Mesendoderm (in vitro differentiated cells): ENCODE data around the gene PIK3R6.

Source experiments
- DNase-seq: peaks from one replicate; pipeline ENCODE4 v3.0.0; 2013
- H2AK5ac ChIP-seq: 2 replicates; pipeline ENCODE4 v1.6.1; 2013; ENCODE audit warnings: low read length, inconsistent platforms
- H2BK120ac ChIP-seq: 2 replicates; pipeline ENCODE4 v1.6.1; 2013; ENCODE audit warnings: low read depth, mild to moderate bottlenecking, low read length, moderate library complexity, mixed read lengths
- H2BK15ac ChIP-seq: replicated peaks from 2 replicates; pipeline ENCODE4 v1.6.1; 2013; ENCODE audit warnings: low read depth, mild to moderate bottlenecking, moderate library complexity
- H2BK5ac ChIP-seq: 2 replicates; pipeline ENCODE4 v1.6.1; 2013; ENCODE audit warnings: low read length, inconsistent platforms
- H3K18ac ChIP-seq: 2 replicates; pipeline ENCODE4 v1.6.1; 2013; ENCODE audit warnings: mild to moderate bottlenecking, low read length, mixed read lengths
- H3K23ac ChIP-seq: one replicate; pipeline ENCODE4 v1.6.1; 2013; ENCODE audit warnings: low read length
- H3K27ac ChIP-seq: 2 replicates; pipeline ENCODE4 v1.5.1; 2013; ENCODE audit warnings: low read depth, mild to moderate bottlenecking, inconsistent platforms, low read length, moderate library complexity
- H3K27me3 ChIP-seq: 2 replicates; pipeline ENCODE4 v1.6.1; 2013; ENCODE audit warnings: low read length, control low read depth, mild to moderate bottlenecking, inconsistent platforms; ENCODE audit not compliant: insufficient read depth, poor library complexity
- H3K36me3 ChIP-seq: 2 replicates; pipeline ENCODE4 v1.6.1; 2013; ENCODE audit warnings: low read length, inconsistent platforms; ENCODE audit not compliant: control insufficient read depth, insufficient read depth
- H3K4ac ChIP-seq: one replicate; pipeline ENCODE4 v1.6.1; 2013; ENCODE audit warnings: low read depth, mild to moderate bottlenecking, low read length, moderate library complexity
- H3K4me1 ChIP-seq: 2 replicates; pipeline ENCODE4 v1.6.1; 2013; ENCODE audit warnings: low read depth, low read length, inconsistent platforms; ENCODE audit not compliant: control insufficient read depth
- H3K4me2 ChIP-seq: 2 replicates; pipeline ENCODE4 v1.6.1; 2013; ENCODE audit warnings: low read length
- H3K4me3 ChIP-seq: 2 replicates; pipeline ENCODE4 v1.5.1; 2013; ENCODE audit warnings: mild to moderate bottlenecking, low read length
- H3K56ac ChIP-seq: one replicate; pipeline ENCODE4 v1.6.1; 2013; ENCODE audit warnings: low read length
- H3K79me1 ChIP-seq: 2 replicates; pipeline ENCODE4 v1.6.1; 2013; ENCODE audit warnings: low read length, inconsistent platforms
- H3K79me2 ChIP-seq: 2 replicates; pipeline ENCODE4 v1.6.1; 2013; ENCODE audit warnings: mild to moderate bottlenecking, low read length; ENCODE audit not compliant: control insufficient read depth, insufficient read depth
- H3K9ac ChIP-seq: 2 replicates; pipeline ENCODE4 v1.6.1; 2013; ENCODE audit warnings: low read length, inconsistent platforms
- H4K5ac ChIP-seq: one replicate; pipeline ENCODE4 v1.6.1; 2013; ENCODE audit warnings: low read length
- H4K8ac ChIP-seq: one replicate; pipeline ENCODE4 v1.6.1; 2013; ENCODE audit warnings: low read depth, mild to moderate bottlenecking, control low read depth, low read length, moderate library complexity
- WGBS: extraction: QIAGEN DNeasy Blood & Tissue Kit; methylation state at CpG from one replicate; pipeline ENCODE4 v1.1.7; 2013; ENCODE audit warnings: low lambda C conversion rate, missing lambda C conversion rate; ENCODE audit not compliant: insufficient coverage; ENCODE audit errors: extremely low coverage; 5-methylcytosine and 5-hydroxymethylcytosine counted together

PIK3R6 gene

GRCh38 chr17:8912084-8912981, 44.9 kb upstream of the PIK3R6 start:
- Histone ChIP-seq H3K79me1 (no peaks in the 10 kb centered on the region), H3K27ac (no peak overlapping the region), H2BK120ac (no peak overlapping the region), H4K8ac (no peak overlapping the region), H2AK5ac (no peak overlapping the region), H3K4me3 (no peak overlapping the region), H3K9ac (no peak overlapping the region), H2BK15ac (no peak overlapping the region), H2BK5ac (no peak overlapping the region), H3K4ac (no peak overlapping the region), H3K4me1 (no peaks in the 10 kb centered on the region), H3K36me3 (no peaks in the 10 kb centered on the region), H3K23ac (no peak overlapping the region), H4K5ac (no peak overlapping the region), H3K27me3 (no peaks in the 10 kb centered on the region), H3K4me2 (no peak overlapping the region), H3K18ac (no peak overlapping the region), H3K79me2 (no peaks in the 10 kb centered on the region), H3K56ac (no peak overlapping the region)
- WGBS = no CpG with 5 or more reads among the region's 18 CpGs
- DNase-seq = no peak

GRCh38 chr17:8910969-8911604, 43.6 kb upstream of the PIK3R6 start:
- Histone ChIP-seq H3K27me3 (no peaks in the 10 kb centered on the region), H3K4me2 (no peak overlapping the region), H3K4me3 (no peak overlapping the region), H3K27ac (no peak overlapping the region), H3K23ac (no peak overlapping the region), H3K56ac (no peak overlapping the region), H2AK5ac (no peak overlapping the region), H2BK15ac (no peak overlapping the region), H4K5ac (no peak overlapping the region), H2BK120ac (no peak overlapping the region), H3K18ac (no peak overlapping the region), H3K9ac (no peak overlapping the region), H3K4ac (no peak overlapping the region), H3K36me3 (no peaks in the 10 kb centered on the region), H3K4me1 (no peaks in the 10 kb centered on the region), H3K79me2 (no peaks in the 10 kb centered on the region), H4K8ac (no peak overlapping the region), H3K79me1 (no peaks in the 10 kb centered on the region), H2BK5ac (no peak overlapping the region)
- DNase-seq = no peak
- no CpG with 5 or more reads among the region's 18 CpGs for WGBS

GRCh38 chr17:8909586-8910270, 42.3 kb upstream of the PIK3R6 start:
- Histone ChIP-seq H3K9ac (no peak overlapping the region), H3K4ac (no peak overlapping the region), H3K79me1 (no peaks in the 10 kb centered on the region), H2BK120ac (no peak overlapping the region), H3K18ac (no peak overlapping the region), H3K36me3 (no peaks in the 10 kb centered on the region), H4K8ac (no peak overlapping the region), H2BK5ac (no peak overlapping the region), H3K23ac (no peak overlapping the region), H3K27me3 (no peaks in the 10 kb centered on the region), H3K4me3 (no peak overlapping the region), H3K4me2 (no peak overlapping the region), H3K56ac (no peak overlapping the region), H2AK5ac (no peak overlapping the region), H3K79me2 (no peaks in the 10 kb centered on the region), H2BK15ac (no peak overlapping the region), H3K27ac (no peak overlapping the region), H4K5ac (no peak overlapping the region), H3K4me1 (no peaks in the 10 kb centered on the region)
- no peak for DNase-seq
- no CpG with 5 or more reads among the region's 8 CpGs for WGBS

GRCh38 chr17:8905331-8905730, 37.9 kb upstream of the PIK3R6 start:
- no peak overlapping the region for H4K5ac ChIP-seq
- H2AK5ac ChIP-seq = no peak overlapping the region
- no peaks in the 10 kb centered on the region for H3K79me1 ChIP-seq
- H2BK120ac ChIP-seq = no peak overlapping the region
- H2BK5ac ChIP-seq = no peak overlapping the region
- no peak overlapping the region for H3K56ac ChIP-seq
- no peaks in the 10 kb centered on the region for H3K4me1 ChIP-seq
- H3K18ac ChIP-seq = no peak overlapping the region
- no peak overlapping the region for H3K27ac ChIP-seq
- peak; percentile 60 for DNase-seq
- no peak overlapping the region for H3K9ac ChIP-seq
- H3K27me3 ChIP-seq = no peaks in the 10 kb centered on the region
- no peak overlapping the region for H3K4me2 ChIP-seq
- H3K36me3 ChIP-seq = no peaks in the 10 kb centered on the region
- H3K79me2 ChIP-seq = no peaks in the 10 kb centered on the region
- no CpG with 5 or more reads among the region's 7 CpGs for WGBS
- H2BK15ac ChIP-seq = no peak overlapping the region
- no peak overlapping the region for H3K4me3 ChIP-seq
- H4K8ac ChIP-seq = no peak overlapping the region
- no peak overlapping the region for H3K23ac ChIP-seq
- no peak overlapping the region for H3K4ac ChIP-seq

GRCh38 chr17:8904686-8905085, 37.2 kb upstream of the PIK3R6 start:
- no peak overlapping the region for H3K23ac ChIP-seq
- no peak overlapping the region for H3K4me3 ChIP-seq
- DNase-seq = no peak
- H3K27me3 ChIP-seq = no peaks in the 10 kb centered on the region
- no peak overlapping the region for H3K27ac ChIP-seq
- H3K4me2 ChIP-seq = no peak overlapping the region
- H2BK120ac ChIP-seq = no peak overlapping the region
- H3K79me2 ChIP-seq = no peaks in the 10 kb centered on the region
- H4K8ac ChIP-seq = no peak overlapping the region
- no peak overlapping the region for H4K5ac ChIP-seq
- H2AK5ac ChIP-seq = no peak overlapping the region
- H3K4me1 ChIP-seq = no peaks in the 10 kb centered on the region
- H3K36me3 ChIP-seq = no peaks in the 10 kb centered on the region
- no peak overlapping the region for H3K9ac ChIP-seq
- no peak overlapping the region for H2BK15ac ChIP-seq
- no peak overlapping the region for H2BK5ac ChIP-seq
- no peak overlapping the region for H3K56ac ChIP-seq
- H3K18ac ChIP-seq = no peak overlapping the region
- no CpG with 5 or more reads among the region's 5 CpGs for WGBS
- no peaks in the 10 kb centered on the region for H3K79me1 ChIP-seq
- H3K4ac ChIP-seq = no peak overlapping the region
